K562 (cell line): ENCODE results near the gene YPEL2. TPM values are rescaled to one million over a fixed set of nuclear protein-coding genes. Genes with fewer than 3 reads are reported as not detected.

Experiments used
- BACH1 ChIP-seq: fragments of 200-800 bp; sonication (Bioruptor generic); IDR thresholded peaks from 2 replicates; pipeline ENCODE4 v1.6.1; 2016; ENCODE audit warnings: missing genetic modification characterization, missing compliant biosample characterization
- CBX3 ChIP-seq, 2 experiments: IDR thresholded peaks; 1 replicate in 1 of 2; 2 replicates in 1 of 2; pipeline ENCODE4 v1.6.1; 2012; ENCODE audit warnings: inconsistent platforms in 2 of 2, low read length in 2 of 2, borderline replicate concordance in 1 of 2, control low read depth in 1 of 2
- MECOM ChIP-seq: fragments of 250-450 bp; sonication (Bioruptor Pico); IDR thresholded peaks from 2 replicates; pipeline ENCODE4 v1.8.0; 2022; ENCODE audit warnings: inconsistent platforms
- NFIC ChIP-seq: fragments of 450-650 bp; IDR thresholded peaks from 2 replicates; pipeline ENCODE4 v1.6.1; 2017; ENCODE audit warnings: mild to moderate bottlenecking, inconsistent platforms
- TEAD1 ChIP-seq, 2 experiments: fragments of 450-650 bp in 1 of 2; sonication (generic) in 1 of 2; formaldehyde crosslinking; IDR thresholded peaks; 2 replicates each; pipeline versions ENCODE4 v1.4.0 to v1.8.0; 2020 to 2022; ENCODE audit warnings: mild to moderate bottlenecking in 2 of 2, missing genetic modification reagents in 1 of 2
- ZNF239 ChIP-seq: fragments of 250-450 bp; sonication (Bioruptor Pico); IDR thresholded peaks from 2 replicates; pipeline ENCODE4 v1.4.0; 2020; ENCODE audit warnings: mild to moderate bottlenecking
- ZNF589 ChIP-seq: fragments of 200-800 bp; sonication (Bioruptor generic); IDR thresholded peaks from 2 replicates; pipeline ENCODE4 v1.6.1; 2016; ENCODE audit warnings: low read depth, missing genetic modification characterization, missing compliant biosample characterization
- ZNF766 ChIP-seq: fragments of 200-800 bp; sonication (Bioruptor generic); conservative IDR thresholded peaks from 2 replicates; pipeline ENCODE4 v1.6.1; 2016; ENCODE audit warnings: missing genetic modification characterization, missing compliant biosample characterization
- polyA plus RNA-seq, 8 experiments: library from polyadenylated mRNA; depleted of rRNA in 4 of 8; stranded (reverse) in 5 of 8; unstranded in 3 of 8; fragments of >200 nt; fragmentation: Nextera tagmentation in 2 of 8; fragmentation: Illumina TruSeq in 1 of 8; extraction: Ambion mirVana in 2 of 8; extraction: Trizol in 1 of 8; gene quantifications; 2 replicates each; pipeline versions ENCODE4 v1.2.1 to v1.2.3, GENCODE V29; 2011 to 2014; ENCODE audit warnings: inconsistent platforms in 1 of 8, missing spikeins in 1 of 8
- total RNA-seq, 7 experiments: library from RNA; depleted of rRNA in 6 of 7; stranded (reverse); fragments of >200 nt in 6 of 7; fragmentation: Illumina TruSeq in 2 of 7; extraction: Trizol in 2 of 7; gene quantifications; 2 replicates each; pipeline versions ENCODE4 v1.2.1 to v1.2.3, GENCODE V29; 2011 to 2021; ENCODE audit warnings: low replicate concordance in 1 of 7
- TF ChIP-seq, protein P1 (sequence below): fragments of 250-450 bp; sonication (Bioruptor Pico); IDR thresholded peaks from 2 replicates; pipeline ENCODE4 v1.4.0; 2020; ENCODE audit warnings: mild to moderate bottlenecking, moderate library complexity

Gene YPEL2
- total and polyA plus RNA-seq, 9 of the 15 experiments (the other 6 are each of a cell fraction or from before 2014, with no cell fraction given) = 0.11 to 2.4 (median 0.47) TPM

DNA sequence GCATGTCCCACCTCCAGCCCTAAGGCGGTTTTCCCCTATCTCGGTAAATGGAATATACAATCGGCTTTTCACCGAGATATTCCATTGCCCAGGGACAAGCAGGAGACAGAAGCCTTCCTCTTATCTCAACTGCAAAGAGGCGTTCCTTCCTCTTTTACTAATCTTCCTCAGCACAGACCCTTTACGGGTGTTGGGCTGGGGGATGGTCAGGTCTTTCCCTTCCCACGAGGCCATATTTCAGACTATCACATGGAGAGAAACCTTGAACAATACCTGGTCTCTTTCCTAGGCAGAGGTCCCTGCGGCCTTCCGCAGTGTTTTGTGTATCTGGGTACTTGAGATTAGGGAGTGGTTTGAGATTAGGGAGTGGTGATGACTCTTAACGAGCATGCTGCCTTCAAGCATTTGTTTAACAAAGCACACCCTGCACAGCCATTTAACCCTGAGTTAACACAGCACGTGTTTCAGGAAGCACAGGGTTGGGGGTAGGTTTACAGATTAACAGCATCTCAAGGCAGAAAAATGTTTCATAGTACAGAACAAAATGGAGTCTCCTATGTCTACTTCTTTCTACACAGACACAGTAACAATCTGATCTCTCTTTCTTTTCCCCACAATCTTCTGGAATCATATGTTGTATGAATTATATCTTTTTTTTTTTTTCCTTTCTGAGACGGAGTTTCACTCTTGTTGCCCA is 41.0 kb upstream of the YPEL2 start (continued):
- TF ChIP-seq, protein P1, sequence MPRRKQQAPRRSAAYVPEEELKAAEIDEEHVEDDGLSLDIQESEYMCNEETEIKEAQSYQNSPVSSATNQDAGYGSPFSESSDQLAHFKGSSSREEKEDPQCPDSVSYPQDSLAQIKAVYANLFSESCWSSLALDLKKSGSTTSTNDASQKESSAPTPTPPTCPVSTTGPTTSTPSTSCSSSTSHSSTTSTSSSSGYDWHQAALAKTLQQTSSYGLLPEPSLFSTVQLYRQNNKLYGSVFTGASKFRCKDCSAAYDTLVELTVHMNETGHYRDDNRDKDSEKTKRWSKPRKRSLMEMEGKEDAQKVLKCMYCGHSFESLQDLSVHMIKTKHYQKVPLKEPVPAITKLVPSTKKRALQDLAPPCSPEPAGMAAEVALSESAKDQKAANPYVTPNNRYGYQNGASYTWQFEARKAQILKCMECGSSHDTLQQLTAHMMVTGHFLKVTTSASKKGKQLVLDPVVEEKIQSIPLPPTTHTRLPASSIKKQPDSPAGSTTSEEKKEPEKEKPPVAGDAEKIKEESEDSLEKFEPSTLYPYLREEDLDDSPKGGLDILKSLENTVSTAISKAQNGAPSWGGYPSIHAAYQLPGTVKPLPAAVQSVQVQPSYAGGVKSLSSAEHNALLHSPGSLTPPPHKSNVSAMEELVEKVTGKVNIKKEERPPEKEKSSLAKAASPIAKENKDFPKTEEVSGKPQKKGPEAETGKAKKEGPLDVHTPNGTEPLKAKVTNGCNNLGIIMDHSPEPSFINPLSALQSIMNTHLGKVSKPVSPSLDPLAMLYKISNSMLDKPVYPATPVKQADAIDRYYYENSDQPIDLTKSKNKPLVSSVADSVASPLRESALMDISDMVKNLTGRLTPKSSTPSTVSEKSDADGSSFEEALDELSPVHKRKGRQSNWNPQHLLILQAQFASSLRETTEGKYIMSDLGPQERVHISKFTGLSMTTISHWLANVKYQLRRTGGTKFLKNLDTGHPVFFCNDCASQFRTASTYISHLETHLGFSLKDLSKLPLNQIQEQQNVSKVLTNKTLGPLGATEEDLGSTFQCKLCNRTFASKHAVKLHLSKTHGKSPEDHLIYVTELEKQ (CRISPR knock-in tag) = peak; percentile 77; the same call in 1 of the 2 replicates
- TF ChIP-seq ZNF589 (CRISPR knock-in tag) (peak; percentile 85; the same call in 1 of the 2 replicates), NFIC (peak; percentile 93), BACH1 (tag) (peak; percentile 66), CBX3 (IDR thresholded peaks at IDR 0.05; ENCODE audit: borderline replicate concordance in 1 of 2, low read length in 2 of 2) (peak in 1 of 2 experiments; percentile 63; a peak in 1 of 3 replicates), ZNF766 (peak; percentile 89), ZNF239 (CRISPR knock-in tag) (peak; percentile 80), MECOM (peak; percentile 88), TEAD1 (CRISPR knock-in tag; IDR thresholded peaks at IDR 0.05) (peak; percentile 74 to 95)
